PC-9 (cell line): ENCODE data around the gene NISCH. TPM values are rescaled to one million over a fixed set of nuclear protein-coding genes. Genes with fewer than 3 reads are reported as not detected.

Experiments
- BruUV-seq: library from RNA; stranded (reverse); fragments of 400-500 nt; replicated peaks from 2 replicates; lab custom pipeline; 2021; lab: Mats Ljungman, UMichigan
- CTCF ChIA-PET: fragments of 300-600 bp; sonication (Branson Sonifier 250); formaldehyde crosslinking; loops from one replicate; lab custom pipeline; 2022; ENCODE audit warnings: antibody characterized with exemption; lab: Charles Lee
- POLR2A ChIA-PET: fragments of 300-600 bp; sonication (Branson Sonifier 250); formaldehyde crosslinking; loops from one replicate; lab custom pipeline; 2022; ENCODE audit warnings: antibody characterized with exemption; ENCODE audit not compliant: unreplicated experiment; lab: Charles Lee
- DNase-seq, 2 experiments: peaks; one replicate each; pipeline versions ENCODE4 v3.0.0 to v3.0.0-alpha.2; 2015 to 2022; ENCODE audit warnings: mixed read lengths in 1 of 2
- H2AFZ ChIP-seq: fragments of 200-600 bp; sonication (generic); 2 replicates; pipeline ENCODE4 v1.8.1; 2017; ENCODE audit warnings: antibody characterized with exemption
- H3F3A ChIP-seq: fragments of 200-600 bp; sonication (generic); 2 replicates; pipeline ENCODE4 v1.8.1; 2017; ENCODE audit warnings: antibody characterized with exemption, mild to moderate bottlenecking, low read depth; ENCODE audit not compliant: insufficient read depth
- H3K27ac ChIP-seq: fragments of 200-600 bp; sonication (generic); 2 replicates; pipeline ENCODE4 v1.6.1; 2016; ENCODE audit warnings: mixed run types
- H3K27me3 ChIP-seq: fragments of 200-600 bp; sonication (generic); 2 replicates; pipeline ENCODE4 v1.6.1; 2016; ENCODE audit warnings: low read depth, mixed run types; ENCODE audit not compliant: insufficient read depth
- H3K36me3 ChIP-seq: fragments of 200-600 bp; sonication (generic); 2 replicates; pipeline ENCODE4 v1.6.1; 2016; ENCODE audit warnings: low read depth, mixed run types
- H3K4me1 ChIP-seq: fragments of 200-600 bp; sonication (generic); replicated peaks from 2 replicates; pipeline ENCODE4 v1.6.1; 2016; ENCODE audit warnings: mixed run types; ENCODE audit not compliant: insufficient read depth
- H3K4me2 ChIP-seq: fragments of 200-600 bp; sonication (generic); 2 replicates; pipeline ENCODE4 v1.6.1; 2017; ENCODE audit warnings: mixed run types
- H3K4me3 ChIP-seq: fragments of 200-600 bp; sonication (generic); 2 replicates; pipeline ENCODE4 v1.6.1; 2016; ENCODE audit warnings: mixed run types
- H3K79me2 ChIP-seq: fragments of 200-600 bp; sonication (generic); 2 replicates; pipeline ENCODE4 v1.6.1; 2017; ENCODE audit warnings: low read depth, mixed run types
- H3K9me2 ChIP-seq: fragments of 200-600 bp; sonication (generic); 2 replicates; pipeline ENCODE4 v1.8.1; 2017; ENCODE audit warnings: mild to moderate bottlenecking; ENCODE audit not compliant: insufficient read depth
- H3K9me3 ChIP-seq: fragments of 200-600 bp; sonication (generic); 2 replicates; pipeline ENCODE4 v1.8.1; 2016; ENCODE audit warnings: low read depth; ENCODE audit not compliant: insufficient read depth
- H4K20me1 ChIP-seq: fragments of 200-600 bp; sonication (generic); 2 replicates; pipeline ENCODE4 v1.8.1; 2017; ENCODE audit not compliant: insufficient read depth
- CTCF ChIP-seq: fragments of 200-600 bp; sonication (generic); conservative IDR thresholded peaks from 2 replicates; pipeline ENCODE4 v1.6.1; 2017; ENCODE audit warnings: mixed run types, antibody characterized with exemption, mild to moderate bottlenecking, moderate library complexity
- EZH2 ChIP-seq: fragments of 200-600 bp; sonication (generic); IDR thresholded peaks from 2 replicates; pipeline ENCODE4 v1.8.0; 2017; ENCODE audit warnings: antibody characterized with exemption, low read depth
- intact Hi-C: fragments of 100-400 bp; cut with micrococcal nuclease; formaldehyde crosslinking; loops from one replicate; pipeline ENCODE4 v1.10.0; 2022; ENCODE audit not compliant: unreplicated experiment
- total RNA-seq: library from RNA; stranded (reverse); gene quantifications from 2 replicates; pipeline ENCODE4 v1.2.3, GENCODE V29; 2021

The NISCH gene
- total RNA-seq, 1 experiment from 2014 or later, result 66.1 TPM

GRCh38 chr3:52440671-52441070 lies 14.7 kb upstream of the NISCH start:
- no peaks in the 10 kb centered on the region for H4K20me1 ChIP-seq
- no peaks in the 10 kb centered on the region for H3K79me2 ChIP-seq
- H3K9me3 ChIP-seq, result no peaks in the 10 kb centered on the region
- no peak overlapping the region for H3K4me3 ChIP-seq
- no peaks in the 10 kb centered on the region for H3K27me3 ChIP-seq
- TF ChIP-seq EZH2 (no peak), CTCF (no peak)
- CTCF ChIA-PET, result no interaction called here
- H3F3A ChIP-seq, result no peaks in the 10 kb centered on the region
- POLR2A ChIA-PET, result no interaction called here
- H3K27ac ChIP-seq, result no peak overlapping the region
- intact Hi-C loops, result no loop called here
- no TSS peak for BruUV-seq
- H3K9me2 ChIP-seq, result no peaks in the 10 kb centered on the region
- H2AFZ ChIP-seq, result no peak overlapping the region
- no peak overlapping the region for H3K4me2 ChIP-seq
- DNase-seq, result no peak
- H3K4me1 ChIP-seq, result no peaks in the 10 kb centered on the region
- no peaks in the 10 kb centered on the region for H3K36me3 ChIP-seq

DNA sequence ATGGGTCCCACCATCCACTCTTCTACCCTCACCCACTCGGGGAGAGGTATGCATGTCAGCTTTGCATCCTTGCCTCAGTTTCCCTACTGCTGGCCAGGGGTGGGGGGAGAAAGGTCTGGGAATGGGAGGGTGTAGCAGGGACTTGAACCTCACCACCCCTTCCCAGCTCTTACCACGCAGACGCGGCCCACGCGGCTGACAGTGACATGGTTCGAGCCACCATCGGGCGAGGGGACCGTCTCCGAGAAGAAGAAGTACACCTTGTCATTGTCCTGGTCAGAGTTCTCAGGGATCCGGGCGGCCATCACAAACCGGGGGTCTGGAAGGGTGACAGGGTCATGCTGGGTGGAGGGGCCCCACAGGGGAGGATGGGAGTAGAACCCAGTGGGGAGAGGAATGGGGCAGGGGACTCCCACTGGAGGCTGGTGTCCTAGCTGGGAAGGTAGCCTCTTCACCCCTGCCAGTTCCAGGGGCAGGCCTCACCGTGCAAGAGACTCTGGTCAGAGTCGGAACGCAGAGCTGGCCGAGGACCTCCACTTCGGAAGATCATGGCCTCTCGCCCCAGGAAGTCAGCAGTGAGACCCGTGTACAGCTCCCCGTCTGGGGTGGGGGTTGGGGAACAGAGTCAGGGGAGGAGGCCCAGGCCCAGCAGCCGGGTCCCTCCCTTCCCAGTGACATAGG lies 14.2 kb upstream of the NISCH start:
- Histone ChIP-seq H3K27me3 (no peaks in the 10 kb centered on the region), H3K36me3 (no peaks in the 10 kb centered on the region), H3K9me2 (no peaks in the 10 kb centered on the region), H2AFZ (no peak overlapping the region), H4K20me1 (no peaks in the 10 kb centered on the region), H3K4me1 (no peaks in the 10 kb centered on the region), H3K79me2 (no peaks in the 10 kb centered on the region), H3K4me3 (no peak overlapping the region), H3K27ac (no peak overlapping the region), H3K4me2 (no peak overlapping the region), H3K9me3 (no peaks in the 10 kb centered on the region), H3F3A (no peaks in the 10 kb centered on the region)
- intact Hi-C loops, result no loop called here
- POLR2A ChIA-PET, result interaction anchor here (0.5 kb wide), 1 partner anchor 241 kb away, joined by 25 read pairs; no protein-coding TSS in a partner anchor
- CTCF ChIA-PET, result no interaction called here
- BruUV-seq, result no TSS peak
- TF ChIP-seq CTCF, result no peak
- TF ChIP-seq EZH2, result no peak
- no peak for DNase-seq

DNA sequence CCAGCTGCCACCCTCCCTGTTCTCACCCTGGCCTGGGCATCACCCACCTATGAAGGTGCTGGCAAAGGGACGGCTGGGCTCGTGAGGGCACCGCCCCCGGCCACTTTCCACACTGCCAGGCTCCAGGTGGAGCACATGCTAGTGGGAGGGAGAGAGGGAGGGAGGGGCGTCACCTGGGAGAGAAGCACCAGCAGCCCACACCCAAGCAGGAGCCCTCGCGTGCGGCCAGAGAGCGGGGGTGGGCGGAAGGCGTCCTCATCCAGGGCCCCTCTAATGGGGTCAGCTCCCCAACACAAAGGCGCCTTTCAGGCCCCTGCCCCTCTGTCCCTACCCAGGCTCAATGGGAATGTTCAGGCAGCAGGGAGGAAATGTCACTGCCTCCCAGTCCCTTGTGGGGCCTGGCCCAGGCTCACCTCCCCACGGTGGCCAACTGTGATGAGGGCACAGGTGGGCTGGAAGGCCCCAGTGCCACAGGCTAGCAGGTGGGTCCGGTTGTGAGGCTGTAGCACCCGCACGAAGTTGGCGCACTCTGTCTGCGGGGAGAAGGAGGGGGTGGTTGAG lies 13.6 kb upstream of the NISCH start:
- H3K9me2 ChIP-seq, result no peaks in the 10 kb centered on the region
- ChIA-PET POLR2A (interaction anchor here (0.5 kb wide), 1 partner anchor 240 kb away, joined by 25 read pairs; no protein-coding TSS in a partner anchor), CTCF (no interaction called here)
- intact Hi-C loops, result no loop called here
- no peaks in the 10 kb centered on the region for H3K9me3 ChIP-seq
- TF ChIP-seq CTCF (no peak), EZH2 (no peak)
- H2AFZ ChIP-seq, result no peak overlapping the region
- BruUV-seq, result no TSS peak
- DNase-seq, result no peak
- no peaks in the 10 kb centered on the region for H3F3A ChIP-seq
- no peaks in the 10 kb centered on the region for H3K4me1 ChIP-seq
- H3K27ac ChIP-seq, result no peak overlapping the region
- no peaks in the 10 kb centered on the region for H3K36me3 ChIP-seq
- H3K27me3 ChIP-seq, result no peaks in the 10 kb centered on the region
- no peak overlapping the region for H3K4me3 ChIP-seq
- H3K4me2 ChIP-seq, result no peak overlapping the region
- H4K20me1 ChIP-seq, result no peaks in the 10 kb centered on the region
- H3K79me2 ChIP-seq, result no peaks in the 10 kb centered on the region
